Body of pancreas (tissue), 4 donors: Measurements from ENCODE around the gene CLEC4E. TPM values are rescaled to one million over a fixed set of nuclear protein-coding genes. Genes with fewer than 3 reads are reported as not detected.
"Not testable (repeated sequence)": the region's sequence is repeated elsewhere in the genome, so short reads cannot be mapped to it uniquely, and the experiment has no call there.

ENCODE experiments used
- ATAC-seq: fragments of 150-250 bp; one replicate; pipeline ENCODE4 v1.9.1; 2016
- DNase-seq, 4 donors: peaks; one replicate each; pipeline ENCODE4 v3.0.0-alpha.2; 2019
- H3K27ac ChIP-seq, 4 donors: fragments of 200-600 bp; sonication (generic); 1 replicate in 3 of 4; 2 replicates in 1 of 4; pipeline versions ENCODE4 v1.5.1 to v1.6.1; 2016 to 2019; ENCODE audit warnings: mild to moderate bottlenecking in 1 of 4, mixed read lengths in 1 of 4, moderate library complexity in 1 of 4
- H3K27me3 ChIP-seq, 2 donors: fragments of 200-600 bp; sonication (generic); one replicate each; pipeline ENCODE4 v1.6.0; 2016; ENCODE audit warnings: mild to moderate bottlenecking in 1 of 2
- H3K36me3 ChIP-seq, 2 donors: fragments of 200-600 bp; sonication (generic); replicated peaks in 1 of 2; 2 replicates each; pipeline ENCODE4 v1.5.1; 2016; ENCODE audit warnings: low read depth in 2 of 2; ENCODE audit not compliant: insufficient read depth in 1 of 2
- H3K4me1 ChIP-seq: fragments of 200-600 bp; sonication (generic); one replicate; pipeline ENCODE4 v1.6.0; 2016
- H3K4me3 ChIP-seq, 2 donors: fragments of 200-600 bp; sonication (generic); 1 replicate in 1 of 2; 2 replicates in 1 of 2; pipeline ENCODE4 v1.5.1; 2016 to 2019
- H3K9me3 ChIP-seq, 3 donors: fragments of 200-600 bp; sonication (generic); 1 replicate in 2 of 3; 2 replicates in 1 of 3; pipeline ENCODE4 v1.5.1; 2016
- CTCF ChIP-seq, 7 experiments: fragments of 450-650 bp in 4 of 7; fragments of 200-600 bp in 3 of 7; sonication (generic) in 3 of 7; IDR thresholded peaks; one replicate each; pipeline ENCODE4 v1.5.1; 2016 to 2019; ENCODE audit warnings: antibody characterized with exemption in 7 of 7
- POLR2A ChIP-seq, 3 donors: fragments of 450-650 bp; IDR thresholded peaks; one replicate each; pipeline ENCODE4 v1.6.1; 2016; ENCODE audit warnings: antibody characterized with exemption in 3 of 3, mild to moderate bottlenecking in 2 of 3
- WGBS, 2 donors: methylation state at CpG; one replicate each; pipeline ENCODE4 v1.1.5; 2017; 5-methylcytosine and 5-hydroxymethylcytosine counted together
- intact Hi-C: fragments of 100-400 bp; cut with DNase I; formaldehyde crosslinking; loops from one replicate; pipeline ENCODE4 v1.15.1; 2023
- total RNA-seq, 2 donors: library from RNA; depleted of rRNA; stranded (reverse); fragments of >200 nt; gene quantifications; one replicate each; pipeline ENCODE4 v1.1.0, GENCODE V29; 2016

Gene CLEC4E
- total RNA-seq, 2 donors from 2014 or later = 0.33 to 2.6 TPM

GRCh38 chr12:8508223-8508622, 32.5 kb downstream of the CLEC4E start:
- DNase-seq = no peak
- ATAC-seq = no peak
- TF ChIP-seq CTCF (IDR thresholded peaks at IDR 0.05) = no peak
- no peak for TF ChIP-seq POLR2A (IDR thresholded peaks at IDR 0.05)
- intact Hi-C loops = no loop called here
- no peaks in the 10 kb centered on the region for H3K36me3 ChIP-seq
- WGBS, 2 donors = 33 to 72% methylated on average over 1 to 3 of the region's 3 CpGs
- no peaks in the 10 kb centered on the region for H3K27me3 ChIP-seq
- H3K27ac ChIP-seq = no peak overlapping the region
- H3K9me3 ChIP-seq = no peaks in the 10 kb centered on the region
- no peak overlapping the region for H3K4me3 ChIP-seq
- no peaks in the 10 kb centered on the region for H3K4me1 ChIP-seq

- intact Hi-C loops = no loop called here
- no peaks in the 10 kb centered on the region for H3K36me3 ChIP-seq
- WGBS, 2 donors = 82 to 86% methylated on average over 3 of the region's 3 CpGs
- DNase-seq (no peak), ATAC-seq (no peak)
- no peak overlapping the region for H3K27ac ChIP-seq
- H3K4me3 ChIP-seq = no peak overlapping the region
- TF ChIP-seq CTCF (IDR thresholded peaks at IDR 0.05) (no peak), POLR2A (IDR thresholded peaks at IDR 0.05) (no peak)
- H3K9me3 ChIP-seq = no peaks in the 10 kb centered on the region
- no peaks in the 10 kb centered on the region for H3K27me3 ChIP-seq
- H3K4me1 ChIP-seq = no peaks in the 10 kb centered on the region
Observed at GRCh38 chr12:8507596-8507995, 33.1 kb downstream of the CLEC4E start.

GRCh38 chr12:8504351-8504750, 36.4 kb downstream of the CLEC4E start:
- H3K9me3 ChIP-seq = no peaks in the 10 kb centered on the region
- no peaks in the 10 kb centered on the region for H3K36me3 ChIP-seq
- DNase-seq (no peak), ATAC-seq (no peak)
- WGBS, 2 donors = 70 to 72% methylated on average over 1 of the region's 1 CpG
- no peak overlapping the region for H3K27ac ChIP-seq
- no peak overlapping the region for H3K4me3 ChIP-seq
- no peaks in the 10 kb centered on the region for H3K27me3 ChIP-seq
- TF ChIP-seq CTCF (IDR thresholded peaks at IDR 0.05) (no peak), POLR2A (IDR thresholded peaks at IDR 0.05) (no peak)
- intact Hi-C loops = no loop called here
- H3K4me1 ChIP-seq = no peaks in the 10 kb centered on the region

GRCh38 chr12:8501720-8502119, 39.0 kb downstream of the CLEC4E start:
- H3K4me1 ChIP-seq = no peaks in the 10 kb centered on the region
- H3K27ac ChIP-seq = no peak overlapping the region
- DNase-seq (no peak), ATAC-seq (no peak)
- no peaks in the 10 kb centered on the region for H3K36me3 ChIP-seq
- H3K4me3 ChIP-seq = no peak overlapping the region
- intact Hi-C loops = no loop called here
- H3K9me3 ChIP-seq = no peaks in the 10 kb centered on the region
- WGBS, 2 donors = 65 to 72% methylated on average over 3 of the region's 3 CpGs
- H3K27me3 ChIP-seq = no peaks in the 10 kb centered on the region
- TF ChIP-seq CTCF (IDR thresholded peaks at IDR 0.05) (no peak), POLR2A (IDR thresholded peaks at IDR 0.05) (no peak)

GRCh38 chr12:8499616-8500015, 41.1 kb downstream of the CLEC4E start:
- DNase-seq (no peak), ATAC-seq (no peak)
- WGBS, 2 donors = 33 to 38% methylated on average over 4 of the region's 4 CpGs
- H3K9me3 ChIP-seq = no peaks in the 10 kb centered on the region
- no peaks in the 10 kb centered on the region for H3K4me1 ChIP-seq
- H3K36me3 ChIP-seq = no peaks in the 10 kb centered on the region
- H3K27me3 ChIP-seq = no peaks in the 10 kb centered on the region
- intact Hi-C loops = no loop called here
- H3K4me3 ChIP-seq = no peak overlapping the region
- H3K27ac ChIP-seq = no peak overlapping the region
- no peak for TF ChIP-seq CTCF (IDR thresholded peaks at IDR 0.05)
- TF ChIP-seq POLR2A (IDR thresholded peaks at IDR 0.05) = no peak

GRCh38 chr12:8496074-8496473, 44.6 kb downstream of the CLEC4E start:
- intact Hi-C loops, H3K9me3 ChIP-seq, H3K27ac ChIP-seq, H3K4me3 ChIP-seq, H3K27me3 ChIP-seq, ATAC-seq, DNase-seq, H3K4me1 ChIP-seq, H3K36me3 ChIP-seq: not testable (repeated sequence)
- WGBS, 2 donors = 54 to 91% methylated on average over 1 to 7 of the region's 7 CpGs

- H3K36me3 ChIP-seq, H3K27ac ChIP-seq, intact Hi-C loops, DNase-seq, H3K4me1 ChIP-seq, H3K27me3 ChIP-seq, H3K9me3 ChIP-seq, H3K4me3 ChIP-seq, ATAC-seq: not testable (repeated sequence)
- WGBS, 2 donors = 72 to 90% methylated on average over 4 of the region's 4 CpGs
Observed at GRCh38 chr12:8495671-8496070, 45.0 kb downstream of the CLEC4E start.
